Neuronal stem cell (in vitro differentiated cells): Measurements from ENCODE around the gene TOX2. TPM values are rescaled to one million over a fixed set of nuclear protein-coding genes. Genes with fewer than 3 reads are reported as not detected.

Experiments
- DNase-seq: peaks from one replicate; pipeline ENCODE4 v3.0.0-alpha.2; 2013; ENCODE audit warnings: low spot score
- H2AFZ ChIP-seq: one replicate; pipeline ENCODE4 v1.6.1; 2013; ENCODE audit warnings: mild to moderate bottlenecking, low read length, inconsistent platforms
- H2AK5ac ChIP-seq: 2 replicates; pipeline ENCODE4 v1.6.1; 2013; ENCODE audit warnings: low read depth, mild to moderate bottlenecking, inconsistent platforms, low read length, moderate library complexity, mixed read lengths
- H2BK120ac ChIP-seq: 2 replicates; pipeline ENCODE4 v1.6.1; 2013; ENCODE audit warnings: low read depth, mild to moderate bottlenecking, inconsistent platforms, low read length, moderate library complexity, mixed read lengths
- H2BK12ac ChIP-seq: one replicate; pipeline ENCODE4 v1.6.1; 2013; ENCODE audit warnings: low read length, inconsistent platforms
- H2BK15ac ChIP-seq: 2 replicates; pipeline ENCODE4 v1.6.1; 2013; ENCODE audit warnings: mild to moderate bottlenecking, low read length, inconsistent platforms, mixed read lengths
- H2BK5ac ChIP-seq: one replicate; pipeline ENCODE4 v1.6.1; 2013; ENCODE audit warnings: inconsistent platforms, mild to moderate bottlenecking, low read length, moderate library complexity
- H3K14ac ChIP-seq: one replicate; pipeline ENCODE4 v1.6.1; 2013; ENCODE audit warnings: low read length, inconsistent platforms
- H3K18ac ChIP-seq: 2 replicates; pipeline ENCODE4 v1.6.1; 2013; ENCODE audit warnings: low read length, inconsistent platforms
- H3K23ac ChIP-seq: 2 replicates; pipeline ENCODE4 v1.6.1; 2013; ENCODE audit warnings: low read depth, mild to moderate bottlenecking, mixed read lengths, low read length, inconsistent platforms; ENCODE audit not compliant: poor library complexity
- H3K27ac ChIP-seq: replicated peaks from 3 replicates; pipeline ENCODE4 v1.5.1; 2013; ENCODE audit warnings: low read length, inconsistent platforms
- H3K27me3 ChIP-seq, 3 experiments: 2 replicates each; pipeline ENCODE4 v1.6.1; 2013; ENCODE audit warnings: low read length in 3 of 3, mild to moderate bottlenecking in 2 of 3, inconsistent platforms in 1 of 3, low read depth in 1 of 3, mixed read lengths in 1 of 3, moderate library complexity in 1 of 3; ENCODE audit not compliant: control insufficient read depth in 3 of 3, insufficient read depth in 3 of 3
- H3K36me3 ChIP-seq, 2 donors: replicated peaks in 1 of 2; 2 replicates each; pipeline ENCODE4 v1.6.1; 2013; ENCODE audit warnings: low read length in 2 of 2; ENCODE audit not compliant: control insufficient read depth in 2 of 2, insufficient read depth in 2 of 2
- H3K4ac ChIP-seq: 2 replicates; pipeline ENCODE4 v1.6.1; 2013; ENCODE audit warnings: inconsistent platforms, mild to moderate bottlenecking, low read length, moderate library complexity
- H3K4me1 ChIP-seq, 2 donors: 1 replicate in 1 of 2; 2 replicates in 1 of 2; pipeline ENCODE4 v1.6.1; 2013; ENCODE audit warnings: low read length in 2 of 2, low read depth in 1 of 2; ENCODE audit not compliant: control insufficient read depth in 2 of 2, insufficient read depth in 1 of 2
- H3K4me2 ChIP-seq: one replicate; pipeline ENCODE4 v1.6.1; 2013; ENCODE audit warnings: mild to moderate bottlenecking, low read length, inconsistent platforms; ENCODE audit not compliant: insufficient read depth, poor library complexity, severe bottlenecking
- H3K4me3 ChIP-seq, 2 donors: 2 replicates each; pipeline ENCODE4 v1.5.1; 2013; ENCODE audit warnings: low read length in 2 of 2, mild to moderate bottlenecking in 2 of 2, inconsistent platforms in 1 of 2, moderate library complexity in 1 of 2
- H3K79me1 ChIP-seq: one replicate; pipeline ENCODE4 v1.6.1; 2013; ENCODE audit warnings: low read depth, mild to moderate bottlenecking, inconsistent platforms, low read length, moderate library complexity
- H3K9ac ChIP-seq: one replicate; pipeline ENCODE4 v1.6.1; 2013; ENCODE audit warnings: mild to moderate bottlenecking, low read depth, low read length, inconsistent platforms; ENCODE audit not compliant: poor library complexity
- H3K9me3 ChIP-seq, 2 donors: replicated peaks in 1 of 2; 2 replicates each; pipeline versions ENCODE3 to v1.6.1; 2013; ENCODE audit warnings: low read length in 2 of 2, mild to moderate bottlenecking in 2 of 2, inconsistent platforms in 1 of 2, low read depth in 1 of 2, mixed read lengths in 1 of 2, moderate library complexity in 1 of 2; ENCODE audit not compliant: control insufficient read depth in 2 of 2, insufficient read depth in 1 of 2
- H4K8ac ChIP-seq: one replicate; pipeline ENCODE4 v1.6.1; 2013; ENCODE audit warnings: low read depth, mild to moderate bottlenecking, inconsistent platforms, low read length, moderate library complexity
- H4K91ac ChIP-seq: one replicate; pipeline ENCODE4 v1.6.1; 2013; ENCODE audit warnings: low read length, low read depth, mild to moderate bottlenecking, inconsistent platforms; ENCODE audit not compliant: poor library complexity
- WGBS, 2 donors: extraction: QIAGEN DNeasy Blood & Tissue Kit; methylation state at CpG; one replicate each; pipeline ENCODE4 v1.1.7; 2013; ENCODE audit warnings: missing lambda C conversion rate in 2 of 2, mixed read lengths in 1 of 2; ENCODE audit not compliant: insufficient read length in 2 of 2, insufficient replicate concordance in 1 of 2; ENCODE audit errors: extremely low coverage in 2 of 2; 5-methylcytosine and 5-hydroxymethylcytosine counted together
- polyA plus RNA-seq, 2 experiments: library from polyadenylated mRNA; stranded (reverse); fragments of 200-250 nt; gene quantifications; one replicate each; pipeline ENCODE4 v1.2.3, GENCODE V29; 2013

The TOX2 gene
- polyA plus RNA-seq (2013, experiment 1 of 2): 16.8 TPM
- polyA plus RNA-seq (2013, experiment 2 of 2): 15.7 TPM

DNA sequence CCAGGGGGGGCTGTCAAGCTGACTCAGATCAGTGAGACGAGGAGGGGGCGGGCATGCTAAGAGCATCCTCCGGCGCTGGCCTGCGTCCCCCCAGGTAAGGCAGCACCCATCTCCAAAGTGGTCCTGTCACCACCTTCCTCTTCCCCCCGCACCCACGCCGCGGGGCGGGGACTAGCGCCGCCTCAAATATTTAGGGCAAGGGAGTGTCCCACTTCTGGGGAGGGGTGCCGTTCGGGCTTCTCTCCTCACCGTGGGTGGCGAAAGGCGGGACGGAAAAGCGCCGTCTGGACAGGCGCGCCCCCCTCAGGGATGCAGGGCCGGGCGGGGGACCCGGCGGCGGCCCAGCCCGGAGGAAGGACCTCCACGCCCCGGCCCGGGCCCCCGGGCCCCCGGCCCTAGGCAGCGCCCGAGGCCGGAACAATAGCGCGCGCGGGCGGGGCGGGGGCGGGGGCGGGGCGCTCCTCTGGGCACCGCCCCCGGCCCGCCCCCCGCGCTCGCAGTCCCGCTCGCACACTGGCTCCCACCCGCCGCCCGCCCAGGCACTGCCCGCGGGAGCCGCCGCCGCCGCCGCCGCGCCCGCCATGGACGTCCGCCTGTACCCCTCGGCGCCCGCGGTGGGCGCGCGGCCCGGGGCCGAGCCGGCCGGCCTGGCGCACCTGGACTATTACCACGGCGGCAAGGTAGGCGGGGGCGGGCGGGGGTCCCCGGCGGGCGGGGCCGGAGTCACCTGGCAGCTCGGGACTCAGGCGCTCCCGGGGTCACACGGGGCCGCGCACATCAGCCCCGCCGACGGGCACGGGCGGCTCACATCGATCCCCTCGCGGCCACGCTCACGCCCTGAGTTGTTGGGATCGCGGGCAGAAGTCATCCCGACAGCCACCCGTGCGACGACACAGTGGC, at the start of gene TOX2:
TOX2 (plus strand) TSS at position 542 of the 900 bp plus-strand sequence; CDS start at position 582, 40 bp downstream.
- Histone ChIP-seq H3K4me3 (peak within 1 kb of the TSS; percentile 36 to 79), H2AFZ (peak within 1 kb of the TSS; percentile 76), H3K27ac (no peak within 1 kb of the TSS), H3K14ac (peak within 1 kb of the TSS; percentile 100), H3K4ac (peak within 1 kb of the TSS; percentile 98), H2AK5ac (peak within 1 kb of the TSS; percentile 100), H2BK15ac (peak within 1 kb of the TSS; percentile 97), H3K18ac (peak within 1 kb of the TSS; percentile 94), H3K9me3 (peaks cover 2 to 9% of the 10 kb centered on the region in 2 donors), H3K4me2 (peak within 1 kb of the TSS; percentile 96), H3K27me3 (peaks cover 8 to 52% (median 24%) of the 10 kb centered on the region in 3 experiments), H2BK5ac (peak within 1 kb of the TSS; percentile 88), H3K36me3 (no peaks in the 10 kb centered on the region), H4K91ac (peak within 1 kb of the TSS; percentile 72), H2BK120ac (peak within 1 kb of the TSS; percentile 87), H3K9ac (peak within 1 kb of the TSS; percentile 91), H2BK12ac (peak within 1 kb of the TSS; percentile 73), H3K23ac (peak within 1 kb of the TSS; percentile 98), H4K8ac (no peak within 1 kb of the TSS), H3K4me1 (peaks cover 13% of the 10 kb centered on the region in 2 donors), H3K79me1 (peaks cover 3% of the 10 kb centered on the region)
- no peak for DNase-seq
- WGBS, 2 donors: no CpG with 5 or more reads among the region's 111 CpGs

DNA sequence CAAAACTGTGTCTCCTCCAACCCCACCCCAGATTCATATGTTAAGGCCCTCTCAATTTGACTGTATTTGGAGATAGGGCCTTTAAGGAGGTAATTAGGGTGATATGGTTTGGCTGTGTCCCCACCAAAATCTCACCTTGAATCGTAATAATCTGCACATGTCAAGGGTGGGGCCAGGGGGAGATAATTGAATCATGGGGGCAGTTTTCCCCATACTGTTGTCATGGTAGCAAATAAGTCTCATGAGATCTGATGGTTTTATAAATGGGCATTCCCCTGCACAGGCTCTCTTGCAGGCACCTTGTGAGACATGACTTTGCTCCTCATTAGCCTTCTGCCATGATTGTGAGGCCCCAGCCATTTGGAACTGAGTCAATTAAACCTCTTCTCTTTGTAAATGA, 46.6 kb upstream of the TOX2 start:
- Histone ChIP-seq H4K91ac (no peak overlapping the region), H3K27ac (no peak overlapping the region), H3K27me3 (no peaks in the 10 kb centered on the region), H2BK5ac (no peak overlapping the region), H2AFZ (no peak overlapping the region), H2BK12ac (no peak overlapping the region), H3K4me1 (no peaks in the 10 kb centered on the region), H2BK15ac (no peak overlapping the region), H3K4me2 (no peak overlapping the region), H3K23ac (no peak overlapping the region), H3K4me3 (no peak overlapping the region), H3K36me3 (no peaks in the 10 kb centered on the region), H3K9ac (no peak overlapping the region), H4K8ac (no peak overlapping the region), H2AK5ac (no peak overlapping the region), H3K4ac (no peak overlapping the region), H3K79me1 (no peaks in the 10 kb centered on the region), H3K14ac (no peak overlapping the region), H3K9me3 (no peaks in the 10 kb centered on the region), H2BK120ac (no peak overlapping the region), H3K18ac (no peak overlapping the region)
- no peak for DNase-seq
- no CpG with 5 or more reads among the region's 1 CpG for WGBS, 2 donors

DNA sequence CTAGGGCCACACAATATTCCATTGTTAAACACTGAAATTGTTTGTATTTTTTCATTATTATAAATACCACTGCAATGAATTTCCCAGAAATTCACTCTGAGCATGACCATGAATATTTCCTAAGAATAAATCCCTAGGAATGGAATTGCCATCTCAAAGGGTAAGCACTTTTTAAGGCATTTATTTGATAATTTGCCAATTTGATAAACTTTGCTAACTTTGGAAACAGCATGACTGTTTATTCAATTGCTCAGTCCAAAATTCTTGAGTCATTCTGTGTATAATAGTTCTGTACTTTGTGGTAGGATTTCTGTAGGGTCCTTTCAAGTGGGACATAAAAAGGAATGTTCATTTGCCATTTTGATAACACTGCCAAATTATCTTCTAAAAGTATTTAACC, 44.2 kb upstream of the TOX2 start:
- Histone ChIP-seq H3K23ac (no peak overlapping the region), H3K9me3 (no peaks in the 10 kb centered on the region), H2BK12ac (no peak overlapping the region), H2AFZ (no peak overlapping the region), H3K27me3 (no peaks in the 10 kb centered on the region), H3K18ac (no peak overlapping the region), H3K4ac (no peak overlapping the region), H3K9ac (no peak overlapping the region), H3K4me1 (no peaks in the 10 kb centered on the region), H3K4me2 (no peak overlapping the region), H4K8ac (no peak overlapping the region), H2BK120ac (no peak overlapping the region), H2AK5ac (no peak overlapping the region), H3K27ac (no peak overlapping the region), H3K14ac (no peak overlapping the region), H4K91ac (no peak overlapping the region), H3K36me3 (no peaks in the 10 kb centered on the region), H2BK15ac (no peak overlapping the region), H3K4me3 (no peak overlapping the region), H2BK5ac (no peak overlapping the region), H3K79me1 (no peaks in the 10 kb centered on the region)
- DNase-seq: no peak

GRCh38 chr20:43878776-43879175, 35.9 kb upstream of the TOX2 start:
- Histone ChIP-seq H4K8ac (no peak overlapping the region), H3K14ac (no peak overlapping the region), H2BK120ac (no peak overlapping the region), H2BK12ac (no peak overlapping the region), H4K91ac (no peak overlapping the region), H3K23ac (no peak overlapping the region), H3K79me1 (no peaks in the 10 kb centered on the region), H2BK15ac (no peak overlapping the region), H3K4me2 (no peak overlapping the region), H3K4me3 (no peak overlapping the region), H3K9ac (no peak overlapping the region), H3K9me3 (no peaks in the 10 kb centered on the region), H3K4me1 (no peaks in the 10 kb centered on the region), H3K4ac (no peak overlapping the region), H3K27me3 (no peaks in the 10 kb centered on the region), H2AFZ (no peak overlapping the region), H2BK5ac (no peak overlapping the region), H2AK5ac (no peak overlapping the region), H3K18ac (no peak overlapping the region), H3K36me3 (no peaks in the 10 kb centered on the region), H3K27ac (no peak overlapping the region)
- 100% methylated on average over 1 of the region's 1 CpG; no CpG with 5 or more reads in 1 of the 2 donors for WGBS, 2 donors
- no peak for DNase-seq
